ENCODE data around the gene C12orf57. TPM values are rescaled to one million over a fixed set of nuclear protein-coding genes. Genes with fewer than 3 reads are reported as not detected.

Gene C12orf57
- total and polyA plus RNA-seq, 9 of the 15 experiments (the other 6 are each of a cell fraction or from before 2014, with no cell fraction given), result 26.7 to 191 (median 107) TPM

DNA sequence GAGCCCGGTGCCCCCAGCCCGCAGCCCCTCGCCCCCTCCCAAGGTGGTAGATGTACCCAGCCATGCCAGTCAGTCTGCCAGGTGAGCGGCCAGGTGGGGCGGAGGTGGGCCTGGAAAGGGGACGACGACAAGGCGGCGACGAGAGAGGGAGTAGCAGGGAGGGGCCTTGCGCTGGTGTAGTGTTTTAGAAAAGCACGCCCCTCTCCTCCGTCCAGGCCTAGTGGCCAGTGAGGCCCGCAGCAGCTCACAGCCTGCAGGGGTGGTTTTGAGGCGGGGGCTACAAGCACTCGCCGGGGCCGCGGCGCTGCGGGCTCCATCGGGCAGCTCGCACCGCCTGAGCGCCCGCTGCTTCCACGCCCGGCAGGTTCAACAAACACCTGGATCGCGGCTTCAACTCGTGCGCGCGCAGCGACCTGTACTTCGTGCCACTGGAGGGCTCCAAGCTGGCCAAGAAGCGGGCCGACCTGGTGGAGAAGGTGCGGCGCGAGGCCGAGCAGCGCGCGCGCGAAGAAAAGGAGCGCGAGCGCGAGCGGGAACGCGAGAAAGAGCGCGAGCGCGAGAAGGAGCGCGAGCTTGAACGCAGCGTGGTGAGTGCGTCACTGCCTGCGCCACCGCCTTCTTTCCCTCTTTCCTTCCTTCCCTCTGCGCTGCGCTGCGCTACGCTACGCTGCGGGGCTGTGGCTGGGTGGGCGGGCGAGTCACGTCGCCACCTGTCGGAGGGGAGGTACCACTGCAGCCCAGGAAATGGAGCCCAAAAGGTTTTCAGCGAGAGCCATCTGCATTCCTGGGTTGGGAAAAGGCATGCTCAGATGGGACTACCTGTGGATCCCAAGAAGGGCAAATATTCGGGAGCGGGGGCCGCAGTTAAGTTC, 6.1 kb upstream of the C12orf57 start (continued):
- TF ChIP-seq TARDBP (IDR thresholded peaks at IDR 0.05) (peak; percentile 49; the same call in 1 of the 2 replicates), ZNF830 (CRISPR knock-in tag; IDR thresholded peaks at IDR 0.05) (peak; percentile 85; the same call in 1 of the 2 replicates), ESRRA (IDR thresholded peaks at IDR 0.05; ENCODE audit: borderline replicate concordance, low read depth) (peak; percentile 75), ZEB2 (IDR thresholded peaks at IDR 0.05) (no peak), SRF (CRISPR knock-in tag; IDR thresholded peaks at IDR 0.05) (peak in 1 of 2 experiments; percentile 12; a peak in 1 of 4 replicates), TEAD1 (CRISPR knock-in tag; IDR thresholded peaks at IDR 0.05) (peak in 1 of 2 experiments; percentile 5; a peak in 1 of 4 replicates), GABPA (tag; conservative IDR thresholded peaks at IDR 0.05; ENCODE audit: low read depth) (peak; percentile 73), MTA1 (IDR thresholded peaks at IDR 0.05; ENCODE audit: borderline replicate concordance) (peak; percentile 96), KLF13 (tag; IDR thresholded peaks at IDR 0.05; ENCODE audit: borderline replicate concordance, low read depth) (peak; percentile 85; the same call in 1 of the 2 replicates), FOXP1 (CRISPR knock-in tag; IDR thresholded peaks at IDR 0.05) (peak; percentile 43; the same call in 1 of the 2 replicates), PML (IDR thresholded peaks at IDR 0.05; ENCODE audit: low read length) (peak; percentile 42; the same call in 1 of the 2 replicates)
- TF ChIP-seq, protein P1, sequence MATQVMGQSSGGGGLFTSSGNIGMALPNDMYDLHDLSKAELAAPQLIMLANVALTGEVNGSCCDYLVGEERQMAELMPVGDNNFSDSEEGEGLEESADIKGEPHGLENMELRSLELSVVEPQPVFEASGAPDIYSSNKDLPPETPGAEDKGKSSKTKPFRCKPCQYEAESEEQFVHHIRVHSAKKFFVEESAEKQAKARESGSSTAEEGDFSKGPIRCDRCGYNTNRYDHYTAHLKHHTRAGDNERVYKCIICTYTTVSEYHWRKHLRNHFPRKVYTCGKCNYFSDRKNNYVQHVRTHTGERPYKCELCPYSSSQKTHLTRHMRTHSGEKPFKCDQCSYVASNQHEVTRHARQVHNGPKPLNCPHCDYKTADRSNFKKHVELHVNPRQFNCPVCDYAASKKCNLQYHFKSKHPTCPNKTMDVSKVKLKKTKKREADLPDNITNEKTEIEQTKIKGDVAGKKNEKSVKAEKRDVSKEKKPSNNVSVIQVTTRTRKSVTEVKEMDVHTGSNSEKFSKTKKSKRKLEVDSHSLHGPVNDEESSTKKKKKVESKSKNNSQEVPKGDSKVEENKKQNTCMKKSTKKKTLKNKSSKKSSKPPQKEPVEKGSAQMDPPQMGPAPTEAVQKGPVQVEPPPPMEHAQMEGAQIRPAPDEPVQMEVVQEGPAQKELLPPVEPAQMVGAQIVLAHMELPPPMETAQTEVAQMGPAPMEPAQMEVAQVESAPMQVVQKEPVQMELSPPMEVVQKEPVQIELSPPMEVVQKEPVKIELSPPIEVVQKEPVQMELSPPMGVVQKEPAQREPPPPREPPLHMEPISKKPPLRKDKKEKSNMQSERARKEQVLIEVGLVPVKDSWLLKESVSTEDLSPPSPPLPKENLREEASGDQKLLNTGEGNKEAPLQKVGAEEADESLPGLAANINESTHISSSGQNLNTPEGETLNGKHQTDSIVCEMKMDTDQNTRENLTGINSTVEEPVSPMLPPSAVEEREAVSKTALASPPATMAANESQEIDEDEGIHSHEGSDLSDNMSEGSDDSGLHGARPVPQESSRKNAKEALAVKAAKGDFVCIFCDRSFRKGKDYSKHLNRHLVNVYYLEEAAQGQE (IDR thresholded peaks at IDR 0.05; ENCODE audit: borderline replicate concordance), result no peak
- TF ChIP-seq, protein P1 (CRISPR knock-in tag; IDR thresholded peaks at IDR 0.05; ENCODE audit: low read depth), result peak; percentile 54; the same call in 1 of the 2 replicates
- TF ChIP-seq, protein P2, sequence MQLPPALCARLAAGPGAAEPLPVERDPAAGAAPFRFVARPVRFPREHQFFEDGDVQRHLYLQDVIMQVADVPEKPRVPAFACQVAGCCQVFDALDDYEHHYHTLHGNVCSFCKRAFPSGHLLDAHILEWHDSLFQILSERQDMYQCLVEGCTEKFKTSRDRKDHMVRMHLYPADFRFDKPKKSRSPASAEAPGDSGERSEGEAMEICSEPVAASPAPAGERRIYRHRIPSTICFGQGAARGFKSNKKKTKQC (CRISPR knock-in tag; IDR thresholded peaks at IDR 0.05), result peak; percentile 88; the same call in 1 of the 2 replicates
- TF ChIP-seq, protein P3, sequence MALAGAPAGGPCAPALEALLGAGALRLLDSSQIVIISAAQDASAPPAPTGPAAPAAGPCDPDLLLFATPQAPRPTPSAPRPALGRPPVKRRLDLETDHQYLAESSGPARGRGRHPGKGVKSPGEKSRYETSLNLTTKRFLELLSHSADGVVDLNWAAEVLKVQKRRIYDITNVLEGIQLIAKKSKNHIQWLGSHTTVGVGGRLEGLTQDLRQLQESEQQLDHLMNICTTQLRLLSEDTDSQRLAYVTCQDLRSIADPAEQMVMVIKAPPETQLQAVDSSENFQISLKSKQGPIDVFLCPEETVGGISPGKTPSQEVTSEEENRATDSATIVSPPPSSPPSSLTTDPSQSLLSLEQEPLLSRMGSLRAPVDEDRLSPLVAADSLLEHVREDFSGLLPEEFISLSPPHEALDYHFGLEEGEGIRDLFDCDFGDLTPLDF (CRISPR knock-in tag; IDR thresholded peaks at IDR 0.05), result peak; percentile 92
- TF ChIP-seq, protein P4, sequence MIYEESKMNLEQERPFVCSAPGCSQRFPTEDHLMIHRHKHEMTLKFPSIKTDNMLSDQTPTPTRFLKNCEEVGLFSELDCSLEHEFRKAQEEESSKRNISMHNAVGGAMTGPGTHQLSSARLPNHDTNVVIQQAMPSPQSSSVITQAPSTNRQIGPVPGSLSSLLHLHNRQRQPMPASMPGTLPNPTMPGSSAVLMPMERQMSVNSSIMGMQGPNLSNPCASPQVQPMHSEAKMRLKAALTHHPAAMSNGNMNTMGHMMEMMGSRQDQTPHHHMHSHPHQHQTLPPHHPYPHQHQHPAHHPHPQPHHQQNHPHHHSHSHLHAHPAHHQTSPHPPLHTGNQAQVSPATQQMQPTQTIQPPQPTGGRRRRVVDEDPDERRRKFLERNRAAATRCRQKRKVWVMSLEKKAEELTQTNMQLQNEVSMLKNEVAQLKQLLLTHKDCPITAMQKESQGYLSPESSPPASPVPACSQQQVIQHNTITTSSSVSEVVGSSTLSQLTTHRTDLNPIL (CRISPR knock-in tag; IDR thresholded peaks at IDR 0.05), result 0 out of 2 replicates have a peak, but pooled peaks have one; percentile 34
